ENCODE data around the gene MS4A10. TPM values are rescaled to one million over a fixed set of nuclear protein-coding genes. Genes with fewer than 3 reads are reported as not detected.
A peak's percentile ranks its signal among the peaks of the same experiment; 100 is the strongest.

The MS4A10 gene
- total and polyA plus RNA-seq, 9 of the 15 experiments (the other 6 are each of a cell fraction or from before 2014, with no cell fraction given), result not detected

GRCh38 chr11:60838132-60838531, 53.0 kb downstream of the MS4A10 start:
- ATAC-seq (peak; percentile 78), DNase-seq (ENCODE audit: extremely low read depth in 1 of 4, low spot score in 3 of 4) (peak; percentile 61 to 71 (median 67)), FAIRE-seq (peak; percentile 76)
- Histone ChIP-seq H4K20me1 (replicated peaks; ENCODE audit: control insufficient read depth, insufficient read depth, low read length) (no peaks in the 10 kb centered on the region), H2AFZ (ENCODE audit: low read depth, low read length) (peak overlapping the region; percentile 71), H3K27me3 (ENCODE audit: control insufficient read depth in 2 of 2, insufficient read depth in 2 of 2, low read length in 2 of 2) (no peaks in the 10 kb centered on the region), H3K9me1 (ENCODE audit: control insufficient read depth, insufficient read depth, low read length) (no peaks in the 10 kb centered on the region), H3K4me1 (replicated peaks in 1 of 2; ENCODE audit: control insufficient read depth in 2 of 2, insufficient read depth in 2 of 2, low read length in 2 of 2) (peaks cover 19 to 27% of the 10 kb centered on the region in 2 experiments), H3K9me3 (replicated peaks; ENCODE audit: control insufficient read depth, insufficient read depth, low read depth, low read length) (no peaks in the 10 kb centered on the region), H3K4me2 (ENCODE audit: insufficient read depth, low read length) (no peak overlapping the region), H3K9ac (ENCODE audit: insufficient read depth in 1 of 2, low read depth in 2 of 2, low read length in 2 of 2) (peak overlapping the region in 1 of 2 experiments; percentile 50; a peak in 1 of 4 replicates), H3K79me2 (ENCODE audit: control insufficient read depth, insufficient read depth, low read length) (peaks cover 13% of the 10 kb centered on the region), H3K4me3 (no peak overlapping the region), H3K27ac (ENCODE audit: extremely low read depth, low read depth, low read length) (no peak overlapping the region), H3K36me3 (ENCODE audit: control insufficient read depth, insufficient read depth, low read length) (no peaks in the 10 kb centered on the region)
- POLR2A ChIA-PET, result interaction anchor here (0.6 to 1.7 kb wide), 6 partner anchors 10 to 276 kb away, joined by 3 to 6 read pairs (median 4); no protein-coding TSS in a partner anchor
- BruUV-seq (replicated peaks), result no TSS peak
- in situ Hi-C loops (cut with MboI), result loop anchor here (5.0 kb wide), 2 partner anchors 54 to 339 kb away; no protein-coding TSS in a partner anchor
- intact Hi-C loops (cut with micrococcal nuclease), result no loop called here
- CTCF ChIA-PET (ENCODE audit: low intra/inter-chr PET ratio), result interaction anchor here (1.2 kb wide), 1 partner anchor 61 kb away, joined by 3 read pairs; no protein-coding TSS in a partner anchor
- 22% methylated on average over 7 of the region's 7 CpGs for WGBS (ENCODE audit: insufficient coverage, low coverage, missing lambda C conversion rate)
- TF ChIP-seq REST (IDR thresholded peaks at IDR 0.05; ENCODE audit: borderline replicate concordance), result 0 out of 2 replicates have a peak, but pooled peaks have one; percentile 30
- no peak for TF ChIP-seq REST (CRISPR knock-in tag; IDR thresholded peaks at IDR 0.05; ENCODE audit: low read depth)
- no peak for TF ChIP-seq SPI1 (IDR thresholded peaks at IDR 0.05; ENCODE audit: borderline replicate concordance, low read depth, low read length)
- peak in 1 of 2 experiments; percentile 61; a peak in 2 of 4 replicates for TF ChIP-seq RAD21 (CRISPR knock-in tag; conservative IDR thresholded peaks at IDR 0.05 in 1 of 2, IDR thresholded peaks at IDR 0.05 in 1 of 2)
- TF ChIP-seq CTCF (IDR thresholded peaks at IDR 0.05 in 2 of 3, conservative IDR thresholded peaks at IDR 0.05 in 1 of 3; ENCODE audit: insufficient read depth in 2 of 3, low read depth in 1 of 3, low read length in 3 of 3), result peak; percentile 67 to 74 (median 72)
- TF ChIP-seq, protein P1, sequence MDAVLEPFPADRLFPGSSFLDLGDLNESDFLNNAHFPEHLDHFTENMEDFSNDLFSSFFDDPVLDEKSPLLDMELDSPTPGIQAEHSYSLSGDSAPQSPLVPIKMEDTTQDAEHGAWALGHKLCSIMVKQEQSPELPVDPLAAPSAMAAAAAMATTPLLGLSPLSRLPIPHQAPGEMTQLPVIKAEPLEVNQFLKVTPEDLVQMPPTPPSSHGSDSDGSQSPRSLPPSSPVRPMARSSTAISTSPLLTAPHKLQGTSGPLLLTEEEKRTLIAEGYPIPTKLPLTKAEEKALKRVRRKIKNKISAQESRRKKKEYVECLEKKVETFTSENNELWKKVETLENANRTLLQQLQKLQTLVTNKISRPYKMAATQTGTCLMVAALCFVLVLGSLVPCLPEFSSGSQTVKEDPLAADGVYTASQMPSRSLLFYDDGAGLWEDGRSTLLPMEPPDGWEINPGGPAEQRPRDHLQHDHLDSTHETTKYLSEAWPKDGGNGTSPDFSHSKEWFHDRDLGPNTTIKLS (IDR thresholded peaks at IDR 0.05; ENCODE audit: borderline replicate concordance, low read depth), result no peak
- TF ChIP-seq RBM25 (IDR thresholded peaks at IDR 0.05; ENCODE audit: low read depth, low read length, severe bottlenecking), result no peak
- no peak for TF ChIP-seq MBD2 (IDR thresholded peaks at IDR 0.05; ENCODE audit: borderline replicate concordance, low read depth)
- 0 out of 2 replicates have a peak, but pooled peaks have one; percentile 8 for TF ChIP-seq CREM (IDR thresholded peaks at IDR 0.05; ENCODE audit: low read depth)
